T-helper 17 cell (primary cell): ENCODE data around the gene DISP3. TPM values are rescaled to one million over a fixed set of nuclear protein-coding genes. Genes with fewer than 3 reads are reported as not detected.

Experiments
- ATAC-seq: fragments of 150-1000 bp; cut with Tn5 transposase; 2 replicates; pipeline ENCODE4 v1.10.0; 2021; ENCODE audit warnings: mild to moderate bottlenecking, moderate library complexity
- DNase-seq, 3 donors: peaks; one replicate each; pipeline versions ENCODE4 v3.0.0 to v3.0.0-alpha.2; 2020 to 2021
- H3K9me3 ChIP-seq: one replicate; pipeline ENCODE4 v1.7.0; 2013; ENCODE audit warnings: low read length, mild to moderate bottlenecking; ENCODE audit not compliant: control insufficient read depth, poor library complexity, severe bottlenecking
- H3K27ac Mint-ChIP-seq: one replicate; pipeline ENCODE4 v1.8.0; 2022; ENCODE audit warnings: mild to moderate bottlenecking, moderate library complexity, mixed read lengths
- H3K27me3 Mint-ChIP-seq: one replicate; pipeline ENCODE4 v1.8.0; 2022; ENCODE audit warnings: mixed read lengths
- H3K36me3 Mint-ChIP-seq: one replicate; pipeline ENCODE4 v1.8.0; 2022; ENCODE audit warnings: low read depth, mixed read lengths
- H3K4me1 Mint-ChIP-seq: one replicate; pipeline ENCODE4 v1.8.0; 2022; ENCODE audit warnings: mild to moderate bottlenecking, mixed read lengths
- H3K4me3 Mint-ChIP-seq: one replicate; pipeline ENCODE4 v1.8.0; 2022; ENCODE audit warnings: mild to moderate bottlenecking, moderate library complexity, mixed read lengths
- total RNA-seq, 4 donors: library from RNA in 2 of 4; stranded (reverse) in 2 of 4; gene quantifications; one replicate each; pipeline ENCODE4 v1.2.3 and lab custom pipeline; 2022 to 2026

Gene DISP3
- total RNA-seq, 2 donors from 2014 or later: 0.70 to 1.1 TPM

- H3K4me1 Mint-ChIP-seq: peaks cover 2% of the 10 kb centered on the region
- no peak for DNase-seq
- no peak overlapping the region for H3K27ac Mint-ChIP-seq
- H3K4me3 Mint-ChIP-seq: no peak overlapping the region
- peaks cover 6% of the 10 kb centered on the region for H3K27me3 Mint-ChIP-seq
- peaks cover 2% of the 10 kb centered on the region for H3K36me3 Mint-ChIP-seq
- no peaks in the 10 kb centered on the region for H3K9me3 ChIP-seq
- no peak for ATAC-seq
Observed at GRCh38 chr1:11527541-11528452, 48.8 kb downstream of the DISP3 start.

- ATAC-seq (no peak), DNase-seq (no peak)
- Mint-ChIP-seq H3K4me3 (no peak overlapping the region), H3K36me3 (peaks cover 2% of the 10 kb centered on the region), H3K27me3 (peaks cover 6% of the 10 kb centered on the region), H3K27ac (no peak overlapping the region), H3K4me1 (no peaks in the 10 kb centered on the region)
- no peaks in the 10 kb centered on the region for H3K9me3 ChIP-seq
Observed at GRCh38 chr1:11528611-11529261, 49.8 kb downstream of the DISP3 start.

- no peak for ATAC-seq
- H3K4me3 Mint-ChIP-seq: no peak overlapping the region
- peaks cover 2% of the 10 kb centered on the region for H3K36me3 Mint-ChIP-seq
- no peak for DNase-seq
- no peaks in the 10 kb centered on the region for H3K9me3 ChIP-seq
- peaks cover 6% of the 10 kb centered on the region for H3K27me3 Mint-ChIP-seq
- no peaks in the 10 kb centered on the region for H3K4me1 Mint-ChIP-seq
- H3K27ac Mint-ChIP-seq: no peak overlapping the region
Observed at GRCh38 chr1:11529330-11529729, 50.4 kb downstream of the DISP3 start.

DNA sequence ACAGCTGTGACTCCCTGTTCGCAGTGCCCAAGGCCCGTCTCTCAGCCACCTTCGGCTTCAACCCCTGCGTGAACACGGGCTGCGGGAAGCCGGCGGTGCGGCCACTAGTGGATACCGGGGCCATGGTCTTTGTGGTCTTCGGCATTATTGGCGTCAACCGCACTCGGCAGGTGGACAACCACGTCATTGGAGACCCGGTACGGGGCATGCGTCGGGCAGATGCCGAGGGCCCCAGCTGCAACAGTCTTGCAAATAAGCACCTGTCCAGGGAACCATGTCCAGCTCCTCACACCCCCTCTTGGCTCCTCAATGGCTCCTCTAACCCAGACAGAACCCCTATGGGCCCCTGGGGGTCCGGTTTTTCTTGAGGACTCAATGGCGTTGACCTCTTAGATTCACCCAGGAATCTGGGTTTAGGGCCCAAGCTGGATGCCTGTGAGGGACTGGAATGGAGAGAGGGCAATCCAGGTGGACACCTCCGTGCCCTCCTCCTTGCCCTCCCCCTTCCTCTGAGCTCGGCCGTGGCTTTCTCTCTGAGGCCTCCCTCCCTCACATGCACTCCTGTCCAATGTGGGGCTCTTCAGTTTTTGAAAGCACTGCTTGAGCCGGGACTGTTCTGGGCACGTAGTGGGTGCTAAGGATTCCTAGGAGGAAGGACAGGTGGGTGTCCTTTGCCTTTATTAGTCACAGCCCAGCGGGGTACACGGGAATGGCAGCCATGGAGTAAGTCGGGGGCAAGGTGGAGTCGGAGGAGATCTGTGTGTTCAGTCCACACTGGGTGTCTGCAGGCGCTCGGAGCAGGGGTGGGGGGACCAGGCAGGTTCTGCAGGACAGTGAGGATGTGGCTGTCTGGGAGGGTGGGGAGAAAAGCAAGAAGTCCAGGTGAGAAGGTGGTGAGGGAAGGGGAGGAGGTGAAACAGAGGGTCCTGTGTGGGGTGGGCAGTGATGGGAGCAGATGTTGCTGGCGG lies 51.1 kb downstream of the DISP3 start:
- Mint-ChIP-seq H3K4me1 (no peaks in the 10 kb centered on the region), H3K27me3 (peaks cover 6% of the 10 kb centered on the region), H3K27ac (no peak overlapping the region), H3K4me3 (no peak overlapping the region), H3K36me3 (peaks cover 2% of the 10 kb centered on the region)
- no peaks in the 10 kb centered on the region for H3K9me3 ChIP-seq
- DNase-seq: no peak
- no peak for ATAC-seq

GRCh38 chr1:11530731-11531311 lies 51.9 kb downstream of the DISP3 start:
- Mint-ChIP-seq H3K4me1 (no peaks in the 10 kb centered on the region), H3K36me3 (peaks cover 2% of the 10 kb centered on the region), H3K27ac (no peak overlapping the region), H3K27me3 (peaks cover 6% of the 10 kb centered on the region), H3K4me3 (no peak overlapping the region)
- ATAC-seq: no peak
- DNase-seq: no peak
- H3K9me3 ChIP-seq: no peaks in the 10 kb centered on the region

GRCh38 chr1:11531314-11531870 lies 52.4 kb downstream of the DISP3 start:
- no peaks in the 10 kb centered on the region for H3K9me3 ChIP-seq
- peaks cover 6% of the 10 kb centered on the region for H3K27me3 Mint-ChIP-seq
- no peak overlapping the region for H3K27ac Mint-ChIP-seq
- H3K4me1 Mint-ChIP-seq: no peaks in the 10 kb centered on the region
- no peak for ATAC-seq
- H3K36me3 Mint-ChIP-seq: peaks cover 2% of the 10 kb centered on the region
- DNase-seq: no peak
- H3K4me3 Mint-ChIP-seq: no peak overlapping the region

DNA sequence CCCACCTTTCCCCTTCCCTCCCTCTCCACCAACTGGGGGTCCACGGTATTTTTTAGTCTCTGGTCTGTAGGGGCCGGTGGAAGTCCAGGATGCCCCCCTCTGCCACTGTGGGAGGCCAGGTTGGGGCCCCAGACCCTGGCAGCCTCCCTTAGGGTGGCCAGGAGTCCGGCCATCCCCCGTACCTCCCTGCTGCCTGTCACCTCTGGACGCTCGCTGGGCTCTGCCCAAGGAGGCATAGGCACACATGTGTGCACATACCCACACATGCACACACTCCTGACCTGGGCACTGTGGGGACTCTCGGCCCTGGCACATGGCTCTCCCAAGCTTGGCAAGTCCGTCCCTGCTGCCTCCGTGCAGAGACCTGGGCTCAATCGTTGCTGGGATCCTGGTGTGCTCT lies 53.0 kb downstream of the DISP3 start:
- H3K4me1 Mint-ChIP-seq: no peaks in the 10 kb centered on the region
- H3K27ac Mint-ChIP-seq: no peak overlapping the region
- no peak overlapping the region for H3K4me3 Mint-ChIP-seq
- H3K9me3 ChIP-seq: no peaks in the 10 kb centered on the region
- peaks cover 6% of the 10 kb centered on the region for H3K27me3 Mint-ChIP-seq
- ATAC-seq: no peak
- no peak for DNase-seq
- no peaks in the 10 kb centered on the region for H3K36me3 Mint-ChIP-seq

DNA sequence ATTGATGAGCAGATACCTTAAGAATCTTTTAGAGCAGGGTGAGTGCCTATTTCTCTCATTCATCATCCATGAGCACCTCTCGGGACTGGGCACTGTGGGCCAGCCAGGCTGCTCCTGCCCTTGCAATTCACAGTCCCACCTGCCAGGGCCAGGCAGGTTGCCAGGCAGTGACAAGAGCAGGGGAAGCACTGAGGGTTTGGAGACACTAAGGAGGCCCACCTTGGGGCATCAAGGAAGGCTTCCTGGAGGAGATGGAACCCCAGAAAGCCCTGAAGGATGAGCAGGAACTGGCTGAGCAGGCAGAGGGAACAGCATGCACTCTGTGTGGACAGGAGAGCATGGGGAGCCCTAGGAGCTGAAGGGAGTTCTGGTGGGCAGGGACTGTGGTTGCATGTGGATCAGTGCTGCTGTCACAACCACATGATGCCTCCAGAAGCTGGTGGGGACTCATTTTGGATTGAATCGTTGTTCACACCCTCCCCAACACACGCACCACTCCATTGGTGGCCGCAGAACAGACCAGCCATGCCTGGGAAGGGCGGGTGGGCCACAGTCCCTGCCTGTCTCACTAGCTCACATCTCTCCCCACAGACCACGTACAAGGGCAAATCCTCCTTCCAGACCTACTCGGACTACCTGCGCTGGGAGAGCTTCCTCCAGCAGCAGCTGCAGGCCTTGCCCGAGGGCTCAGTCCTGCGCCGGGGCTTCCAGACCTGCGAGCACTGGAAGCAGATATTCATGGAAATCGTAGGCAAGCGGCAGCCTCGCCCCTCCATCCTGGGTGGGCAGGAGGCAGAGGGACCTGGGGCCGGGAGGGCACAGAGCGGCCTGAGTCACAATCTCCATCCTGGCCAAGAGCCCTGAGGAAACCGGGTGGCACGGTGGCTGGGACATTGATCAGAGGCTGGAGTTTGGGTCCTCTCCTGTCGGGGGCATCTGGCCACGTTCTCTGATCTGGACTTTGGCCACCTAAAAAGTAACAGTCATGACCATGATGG lies 55.1 kb downstream of the DISP3 start:
- no peak overlapping the region for H3K27ac Mint-ChIP-seq
- no peaks in the 10 kb centered on the region for H3K36me3 Mint-ChIP-seq
- DNase-seq: no peak
- no peaks in the 10 kb centered on the region for H3K9me3 ChIP-seq
- H3K27me3 Mint-ChIP-seq: peaks cover 10% of the 10 kb centered on the region
- H3K4me3 Mint-ChIP-seq: no peak overlapping the region
- no peak for ATAC-seq
- H3K4me1 Mint-ChIP-seq: no peaks in the 10 kb centered on the region

- peaks cover 14% of the 10 kb centered on the region for H3K27me3 Mint-ChIP-seq
- no peak for DNase-seq
- ATAC-seq: no peak
- H3K4me1 Mint-ChIP-seq: no peaks in the 10 kb centered on the region
- no peaks in the 10 kb centered on the region for H3K36me3 Mint-ChIP-seq
- H3K4me3 Mint-ChIP-seq: no peak overlapping the region
- H3K27ac Mint-ChIP-seq: no peak overlapping the region
- H3K9me3 ChIP-seq: no peaks in the 10 kb centered on the region
Observed at GRCh38 chr1:11534846-11535245, 55.9 kb downstream of the DISP3 start.

DNA sequence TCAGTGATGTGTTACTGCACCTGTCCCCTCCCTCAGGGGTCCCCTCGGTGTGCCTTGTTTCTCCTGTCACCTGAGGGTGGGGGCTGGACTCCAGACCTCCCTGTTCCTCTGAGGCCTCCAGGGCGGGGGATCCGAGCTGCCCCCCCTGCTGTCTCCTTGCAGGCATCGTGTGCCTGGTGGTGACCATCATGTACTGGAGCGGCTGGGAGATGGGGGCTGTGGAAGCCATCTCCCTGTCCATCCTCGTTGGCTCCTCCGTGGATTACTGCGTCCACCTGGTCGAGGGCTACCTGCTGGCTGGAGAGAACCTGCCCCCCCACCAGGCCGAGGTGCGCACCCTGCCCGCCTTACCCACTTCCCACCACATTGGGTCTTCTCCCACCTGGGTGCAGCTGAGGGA lies 56.4 kb downstream of the DISP3 start:
- H3K27ac Mint-ChIP-seq: no peak overlapping the region
- peaks cover 18% of the 10 kb centered on the region for H3K27me3 Mint-ChIP-seq
- DNase-seq: no peak
- no peaks in the 10 kb centered on the region for H3K36me3 Mint-ChIP-seq
- ATAC-seq: no peak
- no peaks in the 10 kb centered on the region for H3K4me1 Mint-ChIP-seq
- H3K4me3 Mint-ChIP-seq: no peak overlapping the region
- no peaks in the 10 kb centered on the region for H3K9me3 ChIP-seq

DNA sequence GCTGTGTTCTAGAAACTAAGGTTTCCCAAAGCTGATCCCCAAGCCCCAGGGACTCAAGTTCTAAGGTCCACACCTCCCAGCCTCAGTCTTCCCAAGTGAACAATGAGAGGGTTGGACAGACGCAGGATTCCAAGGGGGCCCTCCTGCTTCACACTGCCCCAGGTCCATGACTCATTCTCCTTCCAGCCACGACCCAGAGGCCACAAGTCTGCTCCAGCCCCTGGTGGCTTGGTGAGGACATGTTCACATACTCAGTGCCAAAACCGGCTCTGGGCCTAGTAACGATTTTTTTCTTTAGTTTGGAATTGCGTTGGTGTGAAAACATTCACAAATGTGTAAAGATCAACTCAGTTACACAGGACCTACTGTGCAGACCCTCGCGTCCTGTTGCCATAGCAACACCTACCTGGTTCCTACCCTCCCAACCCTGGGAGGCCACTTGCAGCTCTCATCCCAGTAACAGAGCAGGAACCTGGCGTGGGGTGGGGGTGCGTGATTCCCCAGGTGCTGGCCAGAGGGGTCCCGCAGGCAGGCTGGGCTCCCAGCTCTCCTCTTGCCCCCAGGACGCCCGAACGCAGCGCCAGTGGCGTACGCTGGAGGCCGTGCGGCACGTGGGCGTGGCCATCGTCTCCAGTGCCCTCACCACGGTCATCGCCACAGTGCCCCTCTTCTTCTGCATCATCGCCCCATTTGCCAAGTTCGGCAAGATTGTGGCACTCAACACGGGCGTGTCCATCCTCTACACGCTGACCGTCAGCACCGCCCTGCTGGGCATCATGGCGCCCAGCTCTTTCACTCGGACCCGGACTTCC lies 57.0 kb downstream of the DISP3 start:
- H3K4me1 Mint-ChIP-seq: no peaks in the 10 kb centered on the region
- no peaks in the 10 kb centered on the region for H3K36me3 Mint-ChIP-seq
- H3K27me3 Mint-ChIP-seq: peaks cover 20% of the 10 kb centered on the region
- ATAC-seq (no peak), DNase-seq (no peak)
- no peak overlapping the region for H3K4me3 Mint-ChIP-seq
- H3K27ac Mint-ChIP-seq: no peak overlapping the region
- H3K9me3 ChIP-seq: no peaks in the 10 kb centered on the region
